ENCODE data around the gene FBXW11. TPM values are rescaled to one million over a fixed set of nuclear protein-coding genes. Genes with fewer than 3 reads are reported as not detected.

The FBXW11 gene
- total RNA-seq, 2 experiments from 2014 or later = 47.2 to 47.4 TPM

DNA sequence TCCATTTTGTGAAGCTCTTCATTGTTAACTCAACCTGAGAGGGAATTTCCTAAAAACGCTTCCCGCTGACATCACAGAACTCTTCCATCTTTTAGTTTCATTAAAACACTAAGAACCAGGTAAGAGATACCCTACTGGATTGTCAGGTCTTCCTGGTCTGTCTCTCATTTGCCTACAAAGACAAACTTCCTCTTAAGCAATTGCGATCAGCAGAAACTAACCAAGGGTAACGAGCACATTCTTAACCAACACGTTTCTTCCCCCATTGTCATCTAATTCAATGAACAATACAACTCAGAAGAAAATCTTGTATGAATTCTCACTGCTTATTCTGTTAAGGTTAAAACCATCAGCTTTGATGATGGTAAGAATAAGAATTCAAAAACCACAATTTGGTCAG, 6.6 kb downstream of the FBXW11 start:
- intact Hi-C loops (cut with micrococcal nuclease) = loop anchor here (1.0 to 10.0 kb wide), 2 partner anchors 11 to 775 kb away; partner anchors contain the start of gene DUSP1
- DNase-seq = no peak
- Mint-ChIP-seq H3K4me1 (ENCODE audit: low read depth) (peaks cover 67% of the 10 kb centered on the region), H3K27me3 (no peaks in the 10 kb centered on the region), H3K27ac (no peak overlapping the region), H3K36me3 (peaks cover 9% of the 10 kb centered on the region), H3K4me3 (no peak overlapping the region), H3K9me3 (no peaks in the 10 kb centered on the region)
- ChIA-PET POLR2A (interaction anchor here (1.9 kb wide), 1 partner anchor 10 kb away, joined by 5 read pairs; no protein-coding TSS in a partner anchor), CTCF (no interaction called here)

- no peak overlapping the region for H3K4me3 Mint-ChIP-seq
- H3K27me3 Mint-ChIP-seq = no peaks in the 10 kb centered on the region
- no peak for DNase-seq
- H3K27ac Mint-ChIP-seq = no peak overlapping the region
- peaks cover 63% of the 10 kb centered on the region for H3K4me1 Mint-ChIP-seq (ENCODE audit: low read depth)
- ChIA-PET POLR2A (interaction anchor here (0.7 to 2.5 kb wide), 3 partner anchors 8 to 14 kb away, joined by 3 to 7 read pairs (median 5); partner anchors contain the start of gene FBXW11), CTCF (interaction anchor here (0.7 to 1.2 kb wide), 2 partner anchors 14 to 87 kb away, joined by 4 to 6 read pairs; no protein-coding TSS in a partner anchor)
- intact Hi-C loops (cut with micrococcal nuclease) = loop anchor here (1.0 kb wide), 1 partner anchor 10 kb away; no protein-coding TSS in a partner anchor
- H3K9me3 Mint-ChIP-seq = no peaks in the 10 kb centered on the region
- H3K36me3 Mint-ChIP-seq = peaks cover 9% of the 10 kb centered on the region
These were observed 7.3 kb downstream of the FBXW11 start for GRCh38 chr5:171999100-171999499.

DNA sequence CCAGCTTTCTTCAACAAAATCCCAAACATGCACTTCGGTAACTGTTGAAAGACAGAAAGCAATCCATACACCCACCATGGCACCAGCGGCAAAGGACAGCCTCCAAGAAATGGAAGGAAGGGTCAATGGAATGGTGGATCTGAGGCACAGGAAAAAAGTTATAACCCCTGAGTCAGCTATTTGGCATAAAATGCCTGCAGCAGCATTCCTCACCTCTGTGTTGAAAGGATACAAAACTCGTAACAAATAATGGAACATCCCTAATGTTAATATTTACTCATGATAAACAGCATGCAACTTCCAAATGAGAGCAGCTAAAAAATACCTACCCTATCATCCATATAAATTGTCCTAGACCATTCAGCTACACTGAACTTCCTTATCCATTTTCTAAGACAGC, 9.4 kb downstream of the FBXW11 start:
- Mint-ChIP-seq H3K36me3 (peaks cover 15% of the 10 kb centered on the region), H3K9me3 (no peaks in the 10 kb centered on the region), H3K4me3 (no peak overlapping the region), H3K27ac (no peak overlapping the region), H3K27me3 (no peaks in the 10 kb centered on the region), H3K4me1 (ENCODE audit: low read depth) (peaks cover 48% of the 10 kb centered on the region)
- DNase-seq = no peak
- ChIA-PET POLR2A (interaction anchor here (2.5 kb wide), 1 partner anchor 10 kb away, joined by 7 read pairs; the partner anchor contains the start of gene FBXW11), CTCF (interaction anchor here (0.8 to 2.3 kb wide), 3 partner anchors 10 to 192 kb away, joined by 3 to 6 read pairs (median 5); no protein-coding TSS in a partner anchor)
- intact Hi-C loops (cut with micrococcal nuclease) = no loop called here

DNA sequence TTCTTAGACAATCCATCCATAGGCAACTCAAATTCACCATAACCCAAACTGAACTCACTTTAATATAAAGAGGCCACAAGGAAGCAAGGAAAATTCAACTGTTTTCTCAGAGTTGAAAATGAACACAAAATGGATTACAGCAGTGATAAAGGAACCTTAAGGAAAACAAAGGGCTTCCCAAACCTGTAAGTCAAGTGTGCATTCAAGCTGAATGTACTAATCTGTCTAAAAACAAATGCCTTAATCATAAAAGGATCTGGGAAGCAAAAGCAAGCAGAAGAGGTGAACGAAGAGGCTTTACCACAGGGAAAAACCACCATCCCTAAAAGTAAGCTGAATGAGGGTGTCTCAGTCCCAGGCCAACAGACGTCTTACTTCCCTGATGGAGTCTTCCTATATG, 13.6 kb downstream of the FBXW11 start:
- no peaks in the 10 kb centered on the region for H3K9me3 Mint-ChIP-seq
- no peaks in the 10 kb centered on the region for H3K27me3 Mint-ChIP-seq
- intact Hi-C loops (cut with micrococcal nuclease) = no loop called here
- POLR2A ChIA-PET = no interaction called here
- peaks cover 30% of the 10 kb centered on the region for H3K36me3 Mint-ChIP-seq
- H3K4me1 Mint-ChIP-seq (ENCODE audit: low read depth) = peaks cover 44% of the 10 kb centered on the region
- no peak overlapping the region for H3K27ac Mint-ChIP-seq
- DNase-seq = no peak
- no peak overlapping the region for H3K4me3 Mint-ChIP-seq
- CTCF ChIA-PET = interaction anchor here (2.1 kb wide), 1 partner anchor 13 kb away, joined by 8 read pairs; the partner anchor contains the start of gene FBXW11

DNA sequence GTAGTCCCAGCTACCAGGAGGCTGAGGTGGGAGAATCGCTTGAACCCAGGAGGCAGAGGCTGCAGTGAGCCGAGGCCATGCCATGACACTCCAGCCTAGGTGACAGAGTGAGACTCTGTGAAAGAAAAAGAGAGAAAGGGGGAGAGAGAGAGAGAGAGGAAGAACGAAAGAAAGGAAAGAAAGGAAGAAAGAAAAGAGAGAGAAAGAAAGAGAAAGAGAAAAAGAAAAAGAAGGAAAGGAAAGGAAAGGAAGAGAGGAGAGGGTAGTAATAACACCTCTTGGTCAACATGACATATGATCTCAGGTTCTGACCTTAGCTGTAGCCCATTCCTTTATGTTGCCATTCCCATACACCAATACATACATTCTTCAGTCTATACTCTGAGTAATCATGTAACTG, 14.1 kb downstream of the FBXW11 start:
- CTCF ChIA-PET = interaction anchor here (2.1 kb wide), 1 partner anchor 14 kb away, joined by 8 read pairs; the partner anchor contains the start of gene FBXW11
- peaks cover 42% of the 10 kb centered on the region for H3K4me1 Mint-ChIP-seq (ENCODE audit: low read depth)
- DNase-seq = no peak
- POLR2A ChIA-PET = interaction anchor here (1.4 kb wide), 1 partner anchor 14 kb away, joined by 5 read pairs; the partner anchor contains the start of gene FBXW11
- H3K36me3 Mint-ChIP-seq = peaks cover 31% of the 10 kb centered on the region
- no peak overlapping the region for H3K4me3 Mint-ChIP-seq
- no peak overlapping the region for H3K27ac Mint-ChIP-seq
- no peaks in the 10 kb centered on the region for H3K9me3 Mint-ChIP-seq
- no peaks in the 10 kb centered on the region for H3K27me3 Mint-ChIP-seq
- intact Hi-C loops (cut with micrococcal nuclease) = no loop called here

DNA sequence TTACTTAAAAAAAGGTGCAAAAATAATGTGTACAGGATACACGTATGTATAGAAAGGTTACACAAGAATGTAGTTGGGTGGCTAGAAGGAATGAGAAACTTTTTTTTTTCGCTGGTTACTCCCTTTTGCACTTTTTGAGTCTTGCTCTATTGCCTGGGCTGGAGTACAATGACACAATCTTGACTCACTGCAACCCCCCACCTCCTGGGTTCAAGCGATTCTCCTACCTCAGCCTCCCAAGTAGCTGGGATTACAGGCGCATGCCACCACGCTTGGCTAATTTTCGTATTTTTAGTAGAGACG, 15.8 kb downstream of the FBXW11 start:
- no peak overlapping the region for H3K27ac Mint-ChIP-seq
- peaks cover 47% of the 10 kb centered on the region for H3K4me1 Mint-ChIP-seq (ENCODE audit: low read depth)
- DNase-seq = no peak
- peaks cover 29% of the 10 kb centered on the region for H3K36me3 Mint-ChIP-seq
- intact Hi-C loops (cut with micrococcal nuclease) = no loop called here
- CTCF ChIA-PET = interaction anchor here (2.1 kb wide), 1 partner anchor 16 kb away, joined by 8 read pairs; the partner anchor contains the start of gene FBXW11
- POLR2A ChIA-PET = interaction anchor here (0.9 kb wide), 1 partner anchor 16 kb away, joined by 6 read pairs; the partner anchor contains the start of gene FBXW11
- H3K4me3 Mint-ChIP-seq = no peak overlapping the region
- no peaks in the 10 kb centered on the region for H3K9me3 Mint-ChIP-seq
- no peaks in the 10 kb centered on the region for H3K27me3 Mint-ChIP-seq

GRCh38 chr5:171989946-171990712, 16.3 kb downstream of the FBXW11 start:
- Mint-ChIP-seq H3K36me3 (peaks cover 29% of the 10 kb centered on the region), H3K27ac (no peak overlapping the region), H3K9me3 (no peaks in the 10 kb centered on the region), H3K4me3 (no peak overlapping the region), H3K4me1 (ENCODE audit: low read depth) (peaks cover 49% of the 10 kb centered on the region), H3K27me3 (no peaks in the 10 kb centered on the region)
- CTCF ChIA-PET = interaction anchor here (0.8 to 2.1 kb wide), 3 partner anchors 16 to 29 kb away, joined by 6 to 8 read pairs (median 7); partner anchors contain the start of gene FBXW11
- DNase-seq = no peak
- intact Hi-C loops (cut with micrococcal nuclease) = loop anchor here (1.0 to 5.0 kb wide), 6 partner anchors 9 to 234 kb away; partner anchors contain the start of gene FBXW11
- POLR2A ChIA-PET = interaction anchor here (0.6 to 1.1 kb wide), 10 partner anchors 9 to 240 kb away, joined by 3 to 10 read pairs (median 4); partner anchors contain the start of gene FBXW11

GRCh38 chr5:171989276-171989675, 17.2 kb downstream of the FBXW11 start:
- POLR2A ChIA-PET = interaction anchor here (0.6 to 1.1 kb wide), 9 partner anchors 10 to 240 kb away, joined by 3 to 10 read pairs (median 4); partner anchors contain the start of gene FBXW11
- Mint-ChIP-seq H3K4me3 (peak overlapping the region; percentile 21), H3K4me1 (ENCODE audit: low read depth) (peaks cover 58% of the 10 kb centered on the region), H3K9me3 (no peaks in the 10 kb centered on the region), H3K36me3 (peaks cover 29% of the 10 kb centered on the region), H3K27ac (peak overlapping the region; percentile 46), H3K27me3 (no peaks in the 10 kb centered on the region)
- peak; percentile 52 for DNase-seq
- intact Hi-C loops (cut with micrococcal nuclease) = loop anchor here (1.0 to 5.0 kb wide), 6 partner anchors 10 to 235 kb away; partner anchors contain the start of gene FBXW11
- CTCF ChIA-PET = interaction anchor here (0.6 to 1.5 kb wide), 3 partner anchors 18 to 632 kb away, joined by 3 to 7 read pairs (median 6); partner anchors contain the start of gene FBXW11

GRCh38 chr5:171986772-171987171, 19.7 kb downstream of the FBXW11 start:
- intact Hi-C loops (cut with micrococcal nuclease) = loop anchor here (5.0 kb wide), 1 partner anchor 126 kb away; no protein-coding TSS in a partner anchor
- no peak for DNase-seq
- POLR2A ChIA-PET = interaction anchor here (0.7 to 2.5 kb wide), 3 partner anchors 20 to 538 kb away, joined by 3 to 9 read pairs (median 5); partner anchors contain the start of gene FBXW11
- H3K27me3 Mint-ChIP-seq = no peaks in the 10 kb centered on the region
- no peak overlapping the region for H3K4me3 Mint-ChIP-seq
- H3K9me3 Mint-ChIP-seq = peaks cover 2% of the 10 kb centered on the region
- CTCF ChIA-PET = interaction anchor here (0.9 to 1.3 kb wide), 2 partner anchors 78 to 80 kb away, joined by 4 read pairs; no protein-coding TSS in a partner anchor
- no peak overlapping the region for H3K27ac Mint-ChIP-seq
- peaks cover 66% of the 10 kb centered on the region for H3K4me1 Mint-ChIP-seq (ENCODE audit: low read depth)
- peaks cover 29% of the 10 kb centered on the region for H3K36me3 Mint-ChIP-seq

DNA sequence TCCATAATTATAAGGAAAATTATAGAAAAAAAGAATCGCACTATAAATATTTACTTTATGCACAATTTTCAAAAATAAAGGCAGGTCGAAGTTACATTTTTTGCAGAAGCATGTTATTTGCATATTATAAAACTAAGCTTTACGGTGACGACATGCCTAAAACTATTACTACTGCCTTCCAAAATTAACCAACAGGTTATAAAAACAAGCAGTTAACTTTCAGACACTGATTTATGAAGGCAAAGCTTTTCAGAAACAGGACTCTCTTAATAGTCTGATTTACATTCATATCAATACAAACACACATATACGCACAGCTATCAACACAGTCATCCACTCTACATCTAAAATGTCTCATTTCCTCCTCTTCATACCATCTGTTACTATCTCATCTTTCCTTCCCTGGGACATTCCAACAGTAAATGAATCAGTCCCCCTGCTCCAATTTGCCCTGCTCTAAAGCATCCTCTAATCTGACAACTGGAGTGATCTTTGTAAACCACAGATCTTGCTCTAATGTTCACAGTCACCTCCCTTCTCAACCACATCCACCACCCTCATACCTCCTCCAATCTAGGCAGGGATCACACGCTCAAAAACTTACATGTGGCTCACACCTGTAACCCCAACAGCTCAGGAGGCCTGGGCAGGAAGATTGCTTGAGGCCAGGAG, 21.6 kb downstream of the FBXW11 start:
- Mint-ChIP-seq H3K27ac (peak overlapping the region; percentile 52), H3K9me3 (peaks cover 18% of the 10 kb centered on the region), H3K36me3 (peaks cover 32% of the 10 kb centered on the region), H3K27me3 (no peaks in the 10 kb centered on the region), H3K4me3 (no peak overlapping the region), H3K4me1 (ENCODE audit: low read depth) (peaks cover 54% of the 10 kb centered on the region)
- ChIA-PET POLR2A (interaction anchor here (0.6 to 2.5 kb wide), 7 partner anchors 14 to 78 kb away, joined by 3 to 14 read pairs (median 4); partner anchors contain the start of gene FBXW11), CTCF (interaction anchor here (1.0 to 2.0 kb wide), 4 partner anchors 14 to 56 kb away, joined by 3 to 8 read pairs (median 5); no protein-coding TSS in a partner anchor)
- DNase-seq = peak; percentile 69
- intact Hi-C loops (cut with micrococcal nuclease) = loop anchor here (1.0 to 5.0 kb wide), 3 partner anchors 24 to 127 kb away; no protein-coding TSS in a partner anchor

DNA sequence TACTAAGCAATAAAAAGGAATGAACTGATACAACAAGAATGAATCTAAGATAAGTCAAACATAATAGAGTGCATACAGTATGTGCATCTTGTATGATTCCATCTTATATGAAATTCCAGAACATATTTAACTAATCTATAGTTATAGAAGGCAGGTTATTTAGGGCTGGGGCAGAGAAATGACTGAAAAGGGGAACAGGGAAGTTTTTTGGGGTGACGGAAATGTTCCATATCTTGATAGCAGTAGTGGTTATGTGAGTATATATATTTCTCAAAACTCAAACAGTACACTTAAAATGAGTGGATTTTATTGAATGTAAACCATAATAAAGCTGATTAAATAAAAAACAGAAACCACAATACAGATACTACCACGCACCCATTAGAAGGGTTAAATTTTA, 24.6 kb downstream of the FBXW11 start:
- ChIA-PET POLR2A (no interaction called here), CTCF (interaction anchor here (1.2 kb wide), 1 partner anchor 70 kb away, joined by 4 read pairs; no protein-coding TSS in a partner anchor)
- Mint-ChIP-seq H3K27me3 (no peaks in the 10 kb centered on the region), H3K4me3 (no peak overlapping the region), H3K36me3 (peaks cover 32% of the 10 kb centered on the region), H3K9me3 (peaks cover 30% of the 10 kb centered on the region), H3K27ac (no peak overlapping the region), H3K4me1 (ENCODE audit: low read depth) (peaks cover 48% of the 10 kb centered on the region)
- no peak for DNase-seq
- intact Hi-C loops (cut with micrococcal nuclease) = no loop called here
